Measurements from ENCODE around the gene SLC4A1AP. TPM values are rescaled to one million over a fixed set of nuclear protein-coding genes. Genes with fewer than 3 reads are reported as not detected.

SLC4A1AP gene
- total RNA-seq, 1 experiment from 2014 or later: 20.8 TPM

GRCh38 chr2:27651056-27651455, 12.6 kb upstream of the SLC4A1AP start:
- TF ChIP-seq CTCF (conservative IDR thresholded peaks at IDR 0.05): no peak
- no peak overlapping the region for H3K56ac ChIP-seq (ENCODE audit: insufficient read length, low read depth, low read length)
- no peak for DNase-seq
- Mint-ChIP-seq H3K36me3 (ENCODE audit: insufficient read depth in 1 of 3, low read depth in 3 of 3) (peaks cover 18 to 81% (median 69%) of the 10 kb centered on the region in 3 experiments; a peak in 6 of 7 replicates), H3K27ac (no peak overlapping the region), H3K4me1 (peaks cover 10 to 14% of the 10 kb centered on the region in 2 experiments), H3K4me3 (no peak overlapping the region), H3K9me3 (no peaks in the 10 kb centered on the region), H3K27me3 (ENCODE audit: low read depth) (no peaks in the 10 kb centered on the region)
- H3K4me1 ChIP-seq (ENCODE audit: insufficient read depth, low read length): no peaks in the 10 kb centered on the region
- H3K9me3 ChIP-seq (ENCODE audit: control insufficient read depth, low read depth, low read length): no peaks in the 10 kb centered on the region
- H3K4me2 ChIP-seq (ENCODE audit: insufficient read depth, insufficient read length, low read length): no peak overlapping the region
- no peaks in the 10 kb centered on the region for H3K27me3 ChIP-seq (ENCODE audit: insufficient read depth, low read length)
- H3T11ph ChIP-seq (ENCODE audit: low read length): no peak overlapping the region
- no peak overlapping the region for H3K4ac ChIP-seq (ENCODE audit: low read depth, low read length)
- no peak overlapping the region for H3K27ac ChIP-seq (ENCODE audit: insufficient read length, low read depth, low read length)
- H3K23ac ChIP-seq (ENCODE audit: insufficient read length, low read depth, low read length): no peak overlapping the region
- H2BK5ac ChIP-seq (ENCODE audit: insufficient read length, low read length): no peak overlapping the region
- no peak overlapping the region for H3K18ac ChIP-seq (ENCODE audit: insufficient read length, low read depth, low read length)
- H2AFZ ChIP-seq (ENCODE audit: low read length): no peak overlapping the region
- no peaks in the 10 kb centered on the region for H3K79me1 ChIP-seq (ENCODE audit: insufficient read depth, low read depth, low read length, poor library complexity, severe bottlenecking)
- H2AK5ac ChIP-seq (ENCODE audit: insufficient read length, low read length): no peak overlapping the region
- H3K23me2 ChIP-seq (ENCODE audit: insufficient read length, low read depth, low read length, poor library complexity, severe bottlenecking): no peaks in the 10 kb centered on the region
- H3K9ac ChIP-seq (ENCODE audit: extremely low read depth, insufficient read length, low read length): no peak overlapping the region
- H4K5ac ChIP-seq (ENCODE audit: insufficient read length, low read depth, low read length): no peak overlapping the region
- H2BK15ac ChIP-seq (ENCODE audit: low read depth, low read length): no peak overlapping the region
- no peak overlapping the region for H4K8ac ChIP-seq (replicated peaks; ENCODE audit: insufficient read length, low read depth, low read length)
- no peak overlapping the region for H3K14ac ChIP-seq (ENCODE audit: insufficient read depth, low read length)
- no CpG with 5 or more reads among the region's 4 CpGs for WGBS (ENCODE audit: extremely low coverage, insufficient read length, low lambda C conversion rate)
- no peaks in the 10 kb centered on the region for H3K79me2 ChIP-seq (ENCODE audit: insufficient read depth, low read length)
- no peak overlapping the region for H4K91ac ChIP-seq (ENCODE audit: insufficient read length, low read depth, low read length)
- H2BK20ac ChIP-seq (ENCODE audit: low read depth, low read length, poor library complexity, severe bottlenecking): no peak overlapping the region
- H2BK12ac ChIP-seq (ENCODE audit: insufficient read length, low read depth, low read length): no peak overlapping the region
- H2BK120ac ChIP-seq (ENCODE audit: low read depth, low read length, poor library complexity, severe bottlenecking): no peak overlapping the region
- no peaks in the 10 kb centered on the region for H4K20me1 ChIP-seq (ENCODE audit: control insufficient read depth, insufficient read depth, insufficient read length)

Data from H9 (cell line).